ENCODE measurements around the gene PRPF8.

The PRPF8 gene

GRCh38 chr17:1629504-1630310 is 55.0 kb downstream of the PRPF8 start:
- peak overlapping the region; percentile 67 for H3K4me3 ChIP-seq (ENCODE audit: low read depth, low read length)
- TF ChIP-seq, protein P1, sequence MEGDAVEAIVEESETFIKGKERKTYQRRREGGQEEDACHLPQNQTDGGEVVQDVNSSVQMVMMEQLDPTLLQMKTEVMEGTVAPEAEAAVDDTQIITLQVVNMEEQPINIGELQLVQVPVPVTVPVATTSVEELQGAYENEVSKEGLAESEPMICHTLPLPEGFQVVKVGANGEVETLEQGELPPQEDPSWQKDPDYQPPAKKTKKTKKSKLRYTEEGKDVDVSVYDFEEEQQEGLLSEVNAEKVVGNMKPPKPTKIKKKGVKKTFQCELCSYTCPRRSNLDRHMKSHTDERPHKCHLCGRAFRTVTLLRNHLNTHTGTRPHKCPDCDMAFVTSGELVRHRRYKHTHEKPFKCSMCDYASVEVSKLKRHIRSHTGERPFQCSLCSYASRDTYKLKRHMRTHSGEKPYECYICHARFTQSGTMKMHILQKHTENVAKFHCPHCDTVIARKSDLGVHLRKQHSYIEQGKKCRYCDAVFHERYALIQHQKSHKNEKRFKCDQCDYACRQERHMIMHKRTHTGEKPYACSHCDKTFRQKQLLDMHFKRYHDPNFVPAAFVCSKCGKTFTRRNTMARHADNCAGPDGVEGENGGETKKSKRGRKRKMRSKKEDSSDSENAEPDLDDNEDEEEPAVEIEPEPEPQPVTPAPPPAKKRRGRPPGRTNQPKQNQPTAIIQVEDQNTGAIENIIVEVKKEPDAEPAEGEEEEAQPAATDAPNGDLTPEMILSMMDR (IDR thresholded peaks at IDR 0.05; ENCODE audit: low read depth, low read length), result peak; percentile 51

- peak overlapping the region; percentile 67 for H3K4me3 ChIP-seq (ENCODE audit: low read depth, low read length)
- TF ChIP-seq, protein P1 (IDR thresholded peaks at IDR 0.05; ENCODE audit: low read depth, low read length), result no peak
Observed at GRCh38 chr17:1628856-1629503, 55.7 kb downstream of the PRPF8 start.

GRCh38 chr17:1627982-1628855 is 56.4 kb downstream of the PRPF8 start, which contains the start of gene SLC43A2:
Gene SLC43A2, minus strand, starts transcription at chr17:1628834. Its CDS starts 960 bp downstream, at chr17:1627874.
- TF ChIP-seq, protein P1 (IDR thresholded peaks at IDR 0.05; ENCODE audit: low read depth, low read length), result no peak
- peak within 1 kb of the TSS; percentile 67 for H3K4me3 ChIP-seq (ENCODE audit: low read depth, low read length)

DNA sequence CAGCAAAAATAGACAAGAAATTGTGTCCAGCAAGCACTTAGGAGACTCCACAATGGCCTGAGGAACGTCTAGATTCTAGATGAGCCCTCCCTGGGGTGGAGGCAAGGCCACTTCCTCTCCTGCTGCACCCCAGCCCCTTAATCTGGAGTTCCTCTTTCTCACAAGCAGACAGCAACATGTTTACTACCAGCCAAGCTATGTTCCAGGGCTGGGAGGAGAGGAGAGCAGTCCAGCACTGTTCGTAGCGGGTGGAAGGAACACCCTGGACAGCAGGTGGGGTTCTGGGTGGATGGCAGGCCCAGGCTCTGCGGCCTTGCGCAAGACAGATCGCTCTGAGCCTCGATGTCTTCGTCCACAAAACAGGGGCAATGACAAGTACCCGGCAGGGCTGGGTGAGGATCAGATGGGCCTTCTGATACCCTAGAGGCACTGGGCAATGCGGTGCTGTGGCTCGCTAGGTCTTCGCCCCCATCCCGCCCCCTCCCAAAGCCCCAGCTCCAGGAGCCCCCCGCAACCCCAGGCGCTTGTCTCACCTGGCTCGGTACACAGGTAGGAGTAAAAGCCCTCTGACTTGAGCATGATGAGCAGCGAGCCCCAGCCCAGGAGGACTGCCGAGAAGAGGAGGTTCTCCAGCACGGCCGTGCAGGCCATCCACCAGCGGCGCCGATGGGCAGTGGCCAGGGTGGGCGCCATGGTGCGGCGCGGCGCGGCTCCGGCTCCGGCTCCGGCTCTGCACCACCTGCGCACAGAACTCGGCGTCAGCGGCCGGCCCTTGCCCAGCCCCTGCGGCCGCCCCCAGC is 57.3 kb downstream of the PRPF8 start:
- peak overlapping the region; percentile 67 for H3K4me3 ChIP-seq (ENCODE audit: low read depth, low read length)
- TF ChIP-seq, protein P1 (IDR thresholded peaks at IDR 0.05; ENCODE audit: low read depth, low read length), result no peak

- no peak overlapping the region for H3K4me3 ChIP-seq (ENCODE audit: low read depth, low read length)
- TF ChIP-seq, protein P1 (IDR thresholded peaks at IDR 0.05; ENCODE audit: low read depth, low read length), result no peak
Observed at GRCh38 chr17:1626333-1626732, 58.3 kb downstream of the PRPF8 start.

DNA sequence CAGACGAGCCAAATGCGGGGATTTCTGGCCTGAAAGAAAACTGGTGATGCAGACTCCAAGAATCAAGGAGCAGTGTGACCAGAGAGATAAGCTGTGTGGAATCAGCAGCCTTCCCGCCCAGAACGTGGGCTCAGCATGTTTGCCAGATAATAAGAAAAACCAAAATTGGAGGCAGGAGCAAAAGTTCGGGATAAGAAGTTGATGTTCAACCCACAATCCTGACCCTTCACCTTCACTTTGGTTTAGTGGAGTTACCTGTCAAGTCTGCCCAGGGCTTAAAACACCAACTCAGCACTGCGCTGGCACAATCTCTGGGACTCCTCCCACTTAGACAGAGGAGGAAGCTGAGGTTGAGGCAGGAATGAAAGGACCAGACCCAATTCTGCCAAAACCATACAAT is 59.1 kb downstream of the PRPF8 start:
- TF ChIP-seq, protein P1 (IDR thresholded peaks at IDR 0.05; ENCODE audit: low read depth, low read length), result no peak
- no peak overlapping the region for H3K4me3 ChIP-seq (ENCODE audit: low read depth, low read length)
